Measurements from ENCODE around the gene PDE7B. TPM values are rescaled to one million over a fixed set of nuclear protein-coding genes. Genes with fewer than 3 reads are reported as not detected.

The PDE7B gene
- total and polyA plus RNA-seq, 2 of the 8 experiments (the other 6 are each of a cell fraction or from before 2014, with no cell fraction given) = not detected

GRCh38 chr6:135939208-135939591 is 87.7 kb downstream of the PDE7B start:
- H4K91ac ChIP-seq (replicated peaks; ENCODE audit: insufficient read length, low read length) = no peak overlapping the region
- H3K4me2 ChIP-seq (ENCODE audit: insufficient read depth in 1 of 2, low read depth in 2 of 2, low read length in 2 of 2) = no peak overlapping the region
- H2BK120ac ChIP-seq (replicated peaks; ENCODE audit: low read depth, low read length) = no peak overlapping the region
- H2AK5ac ChIP-seq (ENCODE audit: low read depth, low read length) = no peak overlapping the region
- H3K23ac ChIP-seq (ENCODE audit: insufficient read length) = no peak overlapping the region
- H3K18ac ChIP-seq (ENCODE audit: extremely low read depth, low read length) = no peak overlapping the region
- no peak overlapping the region for H3K27ac ChIP-seq (ENCODE audit: low read depth, low read length)
- H4K5ac ChIP-seq (ENCODE audit: insufficient read length, low read depth, low read length) = no peak overlapping the region
- H3K27me3 ChIP-seq (replicated peaks in 1 of 4; ENCODE audit: control insufficient read depth in 3 of 4, extremely low read depth in 1 of 4, insufficient read depth in 3 of 4, low read length in 3 of 4) = no peaks in the 10 kb centered on the region
- no peaks in the 10 kb centered on the region for H4K20me1 ChIP-seq (replicated peaks in 1 of 2; ENCODE audit: control insufficient read depth in 1 of 2, insufficient read depth in 2 of 2, low read length in 2 of 2)
- H3K79me2 ChIP-seq (ENCODE audit: control insufficient read depth in 1 of 2, insufficient read depth in 2 of 2, low read length in 2 of 2) = no peaks in the 10 kb centered on the region
- H2AFZ ChIP-seq (ENCODE audit: low read length) = no peak overlapping the region
- H4K8ac ChIP-seq (ENCODE audit: extremely low read depth, insufficient read depth, low read length) = no peak overlapping the region
- no peak overlapping the region for H2BK15ac ChIP-seq (ENCODE audit: low read length)
- H3K14ac ChIP-seq (ENCODE audit: insufficient read length) = no peak overlapping the region
- H3K4me1 ChIP-seq (replicated peaks in 1 of 4; ENCODE audit: control insufficient read depth in 3 of 4, insufficient read depth in 4 of 4, low read length in 3 of 4) = no peaks in the 10 kb centered on the region
- no peak overlapping the region for H3K4ac ChIP-seq (replicated peaks; ENCODE audit: insufficient read length, low read depth, low read length)
- no peak overlapping the region for H3K56ac ChIP-seq (replicated peaks; ENCODE audit: insufficient read length, low read depth, low read length)
- H2BK20ac ChIP-seq (ENCODE audit: low read length) = no peak overlapping the region
- ChIA-PET POLR2A (ENCODE audit: partially characterized antibody) (no interaction called here), CTCF (ENCODE audit: partially characterized antibody) (interaction anchor here (0.5 to 4.1 kb wide), 28 partner anchors 11 to 403 kb away, joined by 3 to 18 read pairs (median 5); no protein-coding TSS in a partner anchor)
- no peak overlapping the region for H2BK5ac ChIP-seq (ENCODE audit: low read depth, low read length)
- DNase-seq (ENCODE audit: low read depth in 1 of 2, low spot score in 2 of 2) (no peak), FAIRE-seq (no peak)
- H3K9ac ChIP-seq (replicated peaks in 1 of 4; ENCODE audit: extremely low read depth in 1 of 4, low read depth in 3 of 4, low read length in 3 of 4) = no peak overlapping the region
- H3K9me3 ChIP-seq (ENCODE audit: insufficient read depth in 2 of 2, low read depth in 1 of 2, low read length in 1 of 2) = no peaks in the 10 kb centered on the region
- WGBS, 2 experiments (ENCODE audit: extremely low coverage in 1 of 2, insufficient coverage in 1 of 2, insufficient read length in 1 of 2, insufficient replicate concordance in 2 of 2, low coverage in 1 of 2, low lambda C conversion rate in 2 of 2, missing lambda C conversion rate in 1 of 2) = 88% methylated on average over 7 of the region's 7 CpGs; no CpG with 5 or more reads in 1 of the 2 experiments
- no peak overlapping the region for H3K4me3 ChIP-seq (ENCODE audit: extremely low read depth in 1 of 4, insufficient read depth in 2 of 4, low read depth in 3 of 4, low read length in 4 of 4)
- no peaks in the 10 kb centered on the region for H3K36me3 ChIP-seq (ENCODE audit: control insufficient read depth in 2 of 4, insufficient read depth in 4 of 4, low read length in 3 of 4)
- no peaks in the 10 kb centered on the region for H3K79me1 ChIP-seq (ENCODE audit: low read depth, low read length)
- H2BK12ac ChIP-seq (ENCODE audit: low read depth, low read length) = no peak overlapping the region
- no peaks in the 10 kb centered on the region for H3K23me2 ChIP-seq (ENCODE audit: low read depth, low read length)
- TF ChIP-seq RNF2 (IDR thresholded peaks at IDR 0.05; ENCODE audit: borderline replicate concordance, low read depth, low read length, missing control alignments, poor library complexity, severe bottlenecking) (no peak), CTCF (IDR thresholded peaks at IDR 0.05; ENCODE audit: control extremely low read depth in 1 of 3, insufficient read depth in 1 of 3, low read depth in 1 of 3, low read length in 3 of 3) (no peak), HDAC6 (IDR thresholded peaks at IDR 0.05; ENCODE audit: low read depth, low read length) (no peak), JUND (IDR thresholded peaks at IDR 0.05; ENCODE audit: low read length) (no peak), TEAD4 (IDR thresholded peaks at IDR 0.05; ENCODE audit: low read depth, low read length) (no peak), BRCA1 (IDR thresholded peaks at IDR 0.05; ENCODE audit: low read depth, low read length) (no peak), CREB1 (IDR thresholded peaks at IDR 0.05) (no peak), SAP30 (IDR thresholded peaks at IDR 0.05; ENCODE audit: insufficient read depth, insufficient replicate concordance, low read length) (no peak), SIRT6 (IDR thresholded peaks at IDR 0.05; ENCODE audit: low read length) (no peak), TAF7 (optimal IDR thresholded peaks at IDR 0.05; ENCODE audit: borderline replicate concordance, low read depth, low read length) (no peak), SP1 (IDR thresholded peaks at IDR 0.05; ENCODE audit: low read depth, low read length) (no peak), SP4 (IDR thresholded peaks at IDR 0.05; ENCODE audit: low read length) (no peak)

Data from H1 (cell line).